Measurements from ENCODE around the gene IL1RAPL1. TPM values are rescaled to one million over a fixed set of nuclear protein-coding genes. Genes with fewer than 3 reads are reported as not detected.

IL1RAPL1 gene
- total RNA-seq, 1 donor from 2014 or later: 3.6 TPM

DNA sequence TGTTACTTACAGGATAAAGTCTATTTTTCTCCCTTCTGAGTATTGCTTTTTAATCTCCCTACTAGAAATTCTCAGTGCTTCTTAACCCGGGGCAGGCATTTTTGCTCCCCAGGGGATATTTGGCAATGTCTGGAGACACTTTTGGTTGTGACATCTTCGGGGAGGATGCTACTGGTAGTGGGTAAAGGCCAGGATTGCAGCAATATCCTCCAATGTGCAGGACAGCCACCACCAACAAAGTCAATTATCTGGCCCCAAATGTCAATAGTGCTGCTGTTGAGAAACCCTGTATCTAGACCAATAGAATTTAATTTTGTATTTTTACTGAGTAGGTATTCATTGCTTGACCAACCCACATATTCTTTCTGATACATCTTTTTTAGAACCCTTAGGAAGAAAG is 958.6 kb downstream of the IL1RAPL1 start:
- no peaks in the 10 kb centered on the region for H3K9me3 Mint-ChIP-seq (ENCODE audit: low read depth)
- TF ChIP-seq CTCF (IDR thresholded peaks at IDR 0.05; ENCODE audit: unreplicated experiment): no peak
- no peaks in the 10 kb centered on the region for H3K36me3 Mint-ChIP-seq (ENCODE audit: insufficient read depth)
- peaks cover 4% of the 10 kb centered on the region for H3K4me1 Mint-ChIP-seq (ENCODE audit: low read depth)
- no peaks in the 10 kb centered on the region for H3K27me3 Mint-ChIP-seq
- H3K27ac Mint-ChIP-seq: no peak overlapping the region
- DNase-seq (ENCODE audit: low spot score, unreplicated experiment): no peak
- H3K4me3 Mint-ChIP-seq (ENCODE audit: low read depth): no peak overlapping the region

DNA sequence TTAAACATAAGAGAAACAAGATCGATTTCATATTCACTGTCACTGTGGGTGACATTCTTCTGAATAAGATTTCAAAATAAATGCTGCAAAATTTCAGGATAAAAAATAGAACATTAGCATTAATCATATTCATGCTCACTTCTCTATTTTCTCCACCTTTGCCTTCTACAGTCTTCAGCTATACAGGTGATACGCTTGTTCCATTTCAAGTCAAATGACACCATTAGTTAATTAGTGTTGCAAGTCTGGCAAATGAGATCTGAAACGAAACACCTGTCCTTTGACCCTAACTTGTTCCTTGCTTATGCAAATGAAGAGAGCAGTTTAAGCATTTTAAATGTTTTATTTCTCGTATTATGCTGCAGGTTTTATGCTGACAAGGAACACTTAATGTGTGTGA is 960.6 kb downstream of the IL1RAPL1 start:
- Mint-ChIP-seq H3K27ac (no peak overlapping the region), H3K4me3 (ENCODE audit: low read depth) (no peak overlapping the region), H3K36me3 (ENCODE audit: insufficient read depth) (no peaks in the 10 kb centered on the region), H3K27me3 (no peaks in the 10 kb centered on the region), H3K4me1 (ENCODE audit: low read depth) (peaks cover 1% of the 10 kb centered on the region), H3K9me3 (ENCODE audit: low read depth) (no peaks in the 10 kb centered on the region)
- no peak for TF ChIP-seq CTCF (IDR thresholded peaks at IDR 0.05; ENCODE audit: unreplicated experiment)
- no peak for DNase-seq (ENCODE audit: low spot score, unreplicated experiment)

DNA sequence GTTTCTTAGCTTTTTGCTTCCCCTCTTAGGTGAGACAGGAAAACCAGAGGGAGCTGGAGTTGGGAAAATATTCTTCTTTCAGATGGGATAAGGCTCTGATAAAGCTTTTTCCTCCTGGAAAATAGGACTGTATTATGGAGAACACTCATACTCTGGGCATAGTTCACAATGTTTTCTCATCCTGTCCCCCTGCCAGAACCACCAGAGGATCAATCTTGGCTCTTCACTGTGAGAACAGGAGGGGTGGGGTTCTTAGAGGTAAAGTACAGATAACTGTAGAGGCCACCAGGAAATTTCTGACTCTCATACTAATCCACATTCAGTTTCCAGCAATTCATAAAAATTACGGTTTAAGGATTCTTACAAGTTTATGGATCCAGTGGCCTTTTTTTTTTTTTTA is 966.3 kb downstream of the IL1RAPL1 start:
- DNase-seq (ENCODE audit: low spot score, unreplicated experiment): no peak
- H3K9me3 Mint-ChIP-seq (ENCODE audit: low read depth): peaks cover 8% of the 10 kb centered on the region

GRCh38 chrX:29555465-29556091 is 968.3 kb downstream of the IL1RAPL1 start:
- no peak for DNase-seq (ENCODE audit: low spot score, unreplicated experiment)
- no peaks in the 10 kb centered on the region for H3K27me3 Mint-ChIP-seq
- H3K9me3 Mint-ChIP-seq (ENCODE audit: low read depth): peaks cover 23% of the 10 kb centered on the region

More for the DNA sequence above, 966.3 kb downstream of the IL1RAPL1 start:
- H3K27me3 Mint-ChIP-seq: no peaks in the 10 kb centered on the region
- no peak overlapping the region for H3K4me3 Mint-ChIP-seq (ENCODE audit: low read depth)
- H3K36me3 Mint-ChIP-seq (ENCODE audit: insufficient read depth): no peaks in the 10 kb centered on the region
- peaks cover 3% of the 10 kb centered on the region for H3K4me1 Mint-ChIP-seq (ENCODE audit: low read depth)
- TF ChIP-seq CTCF (IDR thresholded peaks at IDR 0.05; ENCODE audit: unreplicated experiment): no peak
- H3K27ac Mint-ChIP-seq: no peak overlapping the region

DNA sequence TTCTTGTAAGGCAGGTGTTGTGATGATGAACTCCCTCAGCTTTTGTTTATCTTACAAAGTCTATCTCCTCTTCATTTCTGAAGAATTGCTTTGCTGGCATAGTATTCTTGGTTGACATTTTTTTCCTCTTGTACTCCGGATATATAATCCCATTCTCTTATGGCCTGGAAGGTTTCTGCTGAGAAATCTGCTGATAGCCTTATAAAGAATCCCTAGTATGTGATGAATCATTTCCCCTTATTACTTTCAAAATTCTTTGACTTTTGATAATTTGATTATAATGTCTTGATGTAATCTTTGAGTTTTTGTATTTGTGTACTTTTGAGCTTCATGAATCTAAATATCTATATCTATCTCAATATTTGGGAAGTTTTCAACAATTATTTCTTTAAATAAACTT is 972.8 kb downstream of the IL1RAPL1 start:
- TF ChIP-seq CTCF (IDR thresholded peaks at IDR 0.05; ENCODE audit: unreplicated experiment): no peak
- Mint-ChIP-seq H3K9me3 (ENCODE audit: low read depth) (peaks cover 34% of the 10 kb centered on the region), H3K36me3 (ENCODE audit: insufficient read depth) (peaks cover 1% of the 10 kb centered on the region), H3K27me3 (no peaks in the 10 kb centered on the region), H3K27ac (no peak overlapping the region), H3K4me1 (ENCODE audit: low read depth) (peaks cover 3% of the 10 kb centered on the region), H3K4me3 (ENCODE audit: low read depth) (no peak overlapping the region)
- DNase-seq (ENCODE audit: low spot score, unreplicated experiment): no peak

More at GRCh38 chrX:29555465-29556091, 968.3 kb downstream of the IL1RAPL1 start:
- H3K36me3 Mint-ChIP-seq (ENCODE audit: insufficient read depth): peaks cover 1% of the 10 kb centered on the region
- TF ChIP-seq CTCF (IDR thresholded peaks at IDR 0.05; ENCODE audit: unreplicated experiment): no peak
- no peak overlapping the region for H3K27ac Mint-ChIP-seq
- H3K4me3 Mint-ChIP-seq (ENCODE audit: low read depth): no peak overlapping the region
- H3K4me1 Mint-ChIP-seq (ENCODE audit: low read depth): peaks cover 3% of the 10 kb centered on the region
